SK-N-SH (cell line): ENCODE data around the gene MFAP4. TPM values are rescaled to one million over a fixed set of nuclear protein-coding genes. Genes with fewer than 3 reads are reported as not detected.
A peak's percentile ranks its signal among the peaks of the same experiment; 100 is the strongest.

Source experiments
- CTCF ChIA-PET: fragments of 300-600, 350-600 bp; formaldehyde crosslinking; extraction: SDS; loops from one replicate; lab custom pipeline; 2021; lab: Yijun Ruan, JAX
- POLR2A ChIA-PET: fragments of 350-600 bp; sonication (Branson Sonifier 250); formaldehyde crosslinking; extraction: SDS; loops from one replicate; lab custom pipeline; 2020; ENCODE audit warnings: antibody characterized with exemption, inconsistent platforms; lab: Yijun Ruan, JAX
- DNase-seq: peaks from one replicate; pipeline ENCODE4 v3.0.0; 2012
- H2AFZ ChIP-seq: fragments of 200-600 bp; sonication (generic); 2 replicates; pipeline ENCODE4 v1.8.1; 2016; ENCODE audit warnings: antibody characterized with exemption, mild to moderate bottlenecking, low read depth
- H3F3A ChIP-seq: fragments of 200-600 bp; sonication (generic); replicated peaks from 2 replicates; pipeline ENCODE3; 2016; ENCODE audit warnings: antibody characterized with exemption, mild to moderate bottlenecking; ENCODE audit not compliant: insufficient read depth
- H3K27ac ChIP-seq, 2 experiments: fragments of 200-500 bp in 1 of 2; fragments of 200-600 bp in 1 of 2; sonication (Bioruptor generic) in 1 of 2; sonication (generic), shearing (Covaris generic) in 1 of 2; 2 replicates each; pipeline versions ENCODE4 v1.5.1 to v1.6.1; 2014 to 2016; ENCODE audit warnings: low read depth in 2 of 2, inconsistent platforms in 1 of 2, low read length in 1 of 2, mild to moderate bottlenecking in 1 of 2, mixed read lengths in 1 of 2
- H3K27me3 ChIP-seq: fragments of 200-600 bp; sonication (generic), shearing (Covaris generic); 2 replicates; pipeline ENCODE4 v1.6.1; 2016; ENCODE audit warnings: mixed run types; ENCODE audit not compliant: insufficient read depth
- H3K36me3 ChIP-seq, 2 experiments: fragments of 200-500 bp in 1 of 2; fragments of 200-600 bp in 1 of 2; sonication (Bioruptor generic) in 1 of 2; sonication (generic) in 1 of 2; replicated peaks in 1 of 2; 2 replicates each; pipeline versions ENCODE3 to v1.5.1; 2014 to 2016; ENCODE audit warnings: low read length in 1 of 2, mild to moderate bottlenecking in 1 of 2; ENCODE audit not compliant: insufficient read depth in 2 of 2, control insufficient read depth in 1 of 2
- H3K4me1 ChIP-seq, 2 experiments: fragments of 200-500 bp in 1 of 2; fragments of 200-600 bp in 1 of 2; sonication (Bioruptor generic) in 1 of 2; sonication (generic), shearing (Covaris generic) in 1 of 2; 2 replicates each; pipeline versions ENCODE4 v1.5.1 to v1.6.1; 2014 to 2016; ENCODE audit warnings: low read depth in 1 of 2, low read length in 1 of 2, mixed run types in 1 of 2; ENCODE audit not compliant: insufficient read depth in 2 of 2, control insufficient read depth in 1 of 2
- H3K4me2 ChIP-seq: fragments of 200-600 bp; sonication (generic), shearing (Covaris generic); 2 replicates; pipeline ENCODE4 v1.6.1; 2017; ENCODE audit warnings: mixed run types
- H3K4me3 ChIP-seq, 2 experiments: fragments of 200-500 bp in 1 of 2; fragments of 200-600 bp in 1 of 2; sonication (Bioruptor generic) in 1 of 2; sonication (generic), shearing (Covaris generic) in 1 of 2; 2 replicates each; pipeline versions ENCODE4 v1.5.1 to v1.8.1; 2014 to 2016; ENCODE audit warnings: low read depth in 2 of 2, inconsistent platforms in 1 of 2, low read length in 1 of 2, mild to moderate bottlenecking in 1 of 2, mixed read lengths in 1 of 2, moderate library complexity in 1 of 2
- H3K79me2 ChIP-seq: fragments of 200-600 bp; sonication (generic); 2 replicates; pipeline ENCODE4 v1.8.1; 2017; ENCODE audit warnings: mild to moderate bottlenecking; ENCODE audit not compliant: insufficient read depth
- H3K9ac ChIP-seq: fragments of 200-600 bp; sonication (generic); 2 replicates; pipeline ENCODE4 v1.6.1; 2017; ENCODE audit warnings: mixed run types
- H3K9me2 ChIP-seq: fragments of 200-600 bp; sonication (generic); 2 replicates; pipeline ENCODE4 v1.6.1; 2017; ENCODE audit warnings: mixed run types
- H3K9me3 ChIP-seq: fragments of 200-600 bp; sonication (generic); 2 replicates; pipeline ENCODE4 v1.6.1; 2017; ENCODE audit warnings: mixed run types, mild to moderate bottlenecking, moderate library complexity
- H4K20me1 ChIP-seq: fragments of 200-600 bp; sonication (generic); 2 replicates; pipeline ENCODE4 v1.6.1; 2017; ENCODE audit warnings: mild to moderate bottlenecking, mixed run types; ENCODE audit not compliant: insufficient read depth
- CHD2 ChIP-seq: fragments of 150-350 bp; IDR thresholded peaks from 2 replicates; pipeline ENCODE4 v1.6.1; 2018; ENCODE audit warnings: low read length; ENCODE audit not compliant: partially characterized antibody
- ELF1 ChIP-seq: IDR thresholded peaks from 2 replicates; pipeline ENCODE4 v1.4.0; 2012
- EZH2phosphoT487 ChIP-seq: fragments of 200-600 bp; sonication (generic); IDR thresholded peaks from 2 replicates; pipeline ENCODE4 v1.6.1; 2017; ENCODE audit warnings: low read depth, mixed run types, mild to moderate bottlenecking, antibody characterized with exemption, moderate library complexity, borderline replicate concordance
- FOSL2 ChIP-seq: IDR thresholded peaks from 2 replicates; pipeline ENCODE4 v1.4.0; 2012; ENCODE audit warnings: low read depth, mild to moderate bottlenecking, moderate library complexity, borderline replicate concordance
- FOXJ3 ChIP-seq: sonication (generic); formaldehyde crosslinking; IDR thresholded peaks from 2 replicates; pipeline ENCODE4 v1.5.1; 2020; ENCODE audit warnings: mild to moderate bottlenecking, missing genetic modification reagents
- GATA2 ChIP-seq: sonication (generic); formaldehyde crosslinking; IDR thresholded peaks from 2 replicates; pipeline ENCODE4 v1.5.0; 2020; ENCODE audit warnings: mild to moderate bottlenecking, missing genetic modification reagents
- IRF3 ChIP-seq: fragments of 150-350 bp; IDR thresholded peaks from 2 replicates; pipeline ENCODE4 v1.6.1; 2016; ENCODE audit warnings: mild to moderate bottlenecking, low read depth, low read length
- JUND ChIP-seq: IDR thresholded peaks from 2 replicates; pipeline ENCODE4 v1.4.0; 2012
- MXI1 ChIP-seq: IDR thresholded peaks from 2 replicates; pipeline ENCODE4 v1.6.1; 2012; ENCODE audit warnings: mild to moderate bottlenecking, low read depth, low read length, improper control_type of control experiment
- RAD21 ChIP-seq: IDR thresholded peaks from 2 replicates; pipeline ENCODE4 v1.6.1; 2012; ENCODE audit warnings: mild to moderate bottlenecking, low read length
- RFX5 ChIP-seq: IDR thresholded peaks from 2 replicates; pipeline ENCODE4 v1.6.1; 2012; ENCODE audit warnings: mild to moderate bottlenecking, improper control_type of control experiment, low read length
- RXRA ChIP-seq: IDR thresholded peaks from 2 replicates; pipeline ENCODE4 v1.4.0; 2012; ENCODE audit warnings: low read depth, mild to moderate bottlenecking, borderline replicate concordance
- SIN3A ChIP-seq: IDR thresholded peaks from 2 replicates; pipeline ENCODE4 v1.6.1; 2012; ENCODE audit warnings: low read depth, mild to moderate bottlenecking, low read length, moderate library complexity, borderline replicate concordance
- SMC3 ChIP-seq: IDR thresholded peaks from 2 replicates; pipeline ENCODE4 v1.6.1; 2012; ENCODE audit warnings: low read depth, low read length, improper control_type of control experiment
- TCF12 ChIP-seq: IDR thresholded peaks from 2 replicates; pipeline ENCODE4 v1.4.0; 2012
- WGBS: methylation state at CpG from one replicate; pipeline ENCODE4 v1.1.6; 2017; ENCODE audit warnings: low lambda C conversion rate; 5-methylcytosine and 5-hydroxymethylcytosine counted together
- polyA plus RNA-seq, 3 experiments: library from polyadenylated mRNA; depleted of rRNA; stranded (reverse); fragments of >200 nt; gene quantifications; 2 replicates each; pipeline ENCODE4 v1.2.3, GENCODE V29; 2012
- TF ChIP-seq, protein P1 (sequence below): fragments of 200-600 bp; sonication (generic); IDR thresholded peaks from 2 replicates; pipeline ENCODE4 v1.6.1; 2017; ENCODE audit warnings: antibody characterized with exemption, mild to moderate bottlenecking, moderate library complexity
- TF ChIP-seq, protein P2 (sequence below): IDR thresholded peaks from 2 replicates; pipeline ENCODE4 v1.6.1; 2012; ENCODE audit warnings: mild to moderate bottlenecking, low read depth, low read length, moderate library complexity

The MFAP4 gene
- polyA plus RNA-seq, 1 of the 3 experiments (the other 2 are of a cell fraction) = 120 TPM

DNA sequence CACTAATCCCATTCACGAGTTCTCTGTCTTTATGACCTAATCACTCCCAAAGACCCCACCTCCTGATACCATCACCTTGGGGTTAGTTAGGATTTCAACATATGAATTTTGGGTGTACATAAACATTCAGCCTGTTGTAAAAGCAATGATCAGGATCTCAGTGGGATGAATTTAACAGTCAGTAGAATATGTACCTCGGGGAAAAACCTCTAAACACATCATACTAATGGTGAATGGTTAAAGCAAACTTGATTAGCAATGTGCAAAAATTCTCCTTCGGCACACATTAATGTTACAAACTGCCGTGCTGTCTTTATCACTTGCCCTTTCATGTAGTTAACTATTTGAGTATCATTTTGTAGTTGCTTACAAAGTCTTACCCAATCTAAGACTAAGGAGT, 34.2 kb upstream of the MFAP4 start (continued):
- TF ChIP-seq, protein P1, sequence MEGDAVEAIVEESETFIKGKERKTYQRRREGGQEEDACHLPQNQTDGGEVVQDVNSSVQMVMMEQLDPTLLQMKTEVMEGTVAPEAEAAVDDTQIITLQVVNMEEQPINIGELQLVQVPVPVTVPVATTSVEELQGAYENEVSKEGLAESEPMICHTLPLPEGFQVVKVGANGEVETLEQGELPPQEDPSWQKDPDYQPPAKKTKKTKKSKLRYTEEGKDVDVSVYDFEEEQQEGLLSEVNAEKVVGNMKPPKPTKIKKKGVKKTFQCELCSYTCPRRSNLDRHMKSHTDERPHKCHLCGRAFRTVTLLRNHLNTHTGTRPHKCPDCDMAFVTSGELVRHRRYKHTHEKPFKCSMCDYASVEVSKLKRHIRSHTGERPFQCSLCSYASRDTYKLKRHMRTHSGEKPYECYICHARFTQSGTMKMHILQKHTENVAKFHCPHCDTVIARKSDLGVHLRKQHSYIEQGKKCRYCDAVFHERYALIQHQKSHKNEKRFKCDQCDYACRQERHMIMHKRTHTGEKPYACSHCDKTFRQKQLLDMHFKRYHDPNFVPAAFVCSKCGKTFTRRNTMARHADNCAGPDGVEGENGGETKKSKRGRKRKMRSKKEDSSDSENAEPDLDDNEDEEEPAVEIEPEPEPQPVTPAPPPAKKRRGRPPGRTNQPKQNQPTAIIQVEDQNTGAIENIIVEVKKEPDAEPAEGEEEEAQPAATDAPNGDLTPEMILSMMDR = no peak
- TF ChIP-seq MXI1 = no peak

GRCh38 chr17:19418251-19418992, 31.4 kb upstream of the MFAP4 start:
- H3K9me2 ChIP-seq = no peaks in the 10 kb centered on the region
- no peak for DNase-seq
- 61% methylated on average over 6 of the region's 7 CpGs for WGBS
- H2AFZ ChIP-seq = no peak overlapping the region
- H3K36me3 ChIP-seq = peaks cover 0 to 12% of the 10 kb centered on the region in 2 experiments
- H3K4me2 ChIP-seq = peak overlapping the region; percentile 36; the same call in 1 of the 2 replicates
- POLR2A ChIA-PET = interaction anchor here (1.3 kb wide), 1 partner anchor 40 kb away, joined by 3 read pairs; the partner anchor contains the start of gene MAPK7
- no peak overlapping the region for H3K4me3 ChIP-seq
- no peaks in the 10 kb centered on the region for H3K27me3 ChIP-seq
- H3K9ac ChIP-seq = no peak overlapping the region
- H4K20me1 ChIP-seq = no peaks in the 10 kb centered on the region
- CTCF ChIA-PET = interaction anchor here (0.9 to 2.2 kb wide), 3 partner anchors 8 to 55 kb away, joined by 4 to 9 read pairs (median 4); partner anchors contain the start of gene B9D1
- H3K79me2 ChIP-seq = no peaks in the 10 kb centered on the region
- H3K4me1 ChIP-seq = peaks cover 5 to 17% of the 10 kb centered on the region in 2 experiments; a peak in 3 of 4 replicates
- TF ChIP-seq RFX5 (no peak), FOSL2 (0 out of 2 replicates have a peak, but pooled peaks have one; percentile 18)
- H3F3A ChIP-seq = peaks cover 24% of the 10 kb centered on the region
- no peaks in the 10 kb centered on the region for H3K9me3 ChIP-seq
- peak overlapping the region in 1 of 2 experiments; percentile 58; a peak in 2 of 4 replicates for H3K27ac ChIP-seq

GRCh38 chr17:19417611-19418010, 30.6 kb upstream of the MFAP4 start:
- CTCF ChIA-PET = interaction anchor here (0.9 to 2.2 kb wide), 5 partner anchors 8 to 54 kb away, joined by 3 to 9 read pairs (median 4); partner anchors contain the start of gene B9D1
- H3K9ac ChIP-seq = no peak overlapping the region

More at GRCh38 chr17:19417611-19418010, 30.6 kb upstream of the MFAP4 start:
- Histone ChIP-seq H2AFZ (no peak overlapping the region), H3K4me1 (peaks cover 8 to 17% of the 10 kb centered on the region in 2 experiments; a peak in 3 of 4 replicates), H3K27ac (peak overlapping the region in 1 of 2 experiments; percentile 58; a peak in 2 of 4 replicates), H3F3A (peaks cover 24% of the 10 kb centered on the region), H3K4me3 (no peak overlapping the region), H3K79me2 (peaks cover under 1% of the 10 kb centered on the region; the same call in 1 of the 2 replicates), H3K9me2 (no peaks in the 10 kb centered on the region), H4K20me1 (no peaks in the 10 kb centered on the region), H3K9me3 (no peaks in the 10 kb centered on the region), H3K27me3 (no peaks in the 10 kb centered on the region), H3K36me3 (peaks cover 0 to 12% of the 10 kb centered on the region in 2 experiments), H3K4me2 (0 out of 2 replicates have a peak overlapping the region, but pooled peaks have one; percentile 36)
- WGBS = 69% methylated on average over 3 of the region's 3 CpGs
- TF ChIP-seq ELF1 (no peak), GATA2 (CRISPR knock-in tag) (no peak), FOSL2 (no peak), JUND (no peak), RXRA (no peak), SMC3 (no peak), RAD21 (no peak), SIN3A (no peak), EZH2phosphoT487 (no peak), TCF12 (no peak), MXI1 (no peak), FOXJ3 (CRISPR knock-in tag) (no peak), RFX5 (no peak), IRF3 (no peak), CHD2 (no peak)
- TF ChIP-seq, protein P2, sequence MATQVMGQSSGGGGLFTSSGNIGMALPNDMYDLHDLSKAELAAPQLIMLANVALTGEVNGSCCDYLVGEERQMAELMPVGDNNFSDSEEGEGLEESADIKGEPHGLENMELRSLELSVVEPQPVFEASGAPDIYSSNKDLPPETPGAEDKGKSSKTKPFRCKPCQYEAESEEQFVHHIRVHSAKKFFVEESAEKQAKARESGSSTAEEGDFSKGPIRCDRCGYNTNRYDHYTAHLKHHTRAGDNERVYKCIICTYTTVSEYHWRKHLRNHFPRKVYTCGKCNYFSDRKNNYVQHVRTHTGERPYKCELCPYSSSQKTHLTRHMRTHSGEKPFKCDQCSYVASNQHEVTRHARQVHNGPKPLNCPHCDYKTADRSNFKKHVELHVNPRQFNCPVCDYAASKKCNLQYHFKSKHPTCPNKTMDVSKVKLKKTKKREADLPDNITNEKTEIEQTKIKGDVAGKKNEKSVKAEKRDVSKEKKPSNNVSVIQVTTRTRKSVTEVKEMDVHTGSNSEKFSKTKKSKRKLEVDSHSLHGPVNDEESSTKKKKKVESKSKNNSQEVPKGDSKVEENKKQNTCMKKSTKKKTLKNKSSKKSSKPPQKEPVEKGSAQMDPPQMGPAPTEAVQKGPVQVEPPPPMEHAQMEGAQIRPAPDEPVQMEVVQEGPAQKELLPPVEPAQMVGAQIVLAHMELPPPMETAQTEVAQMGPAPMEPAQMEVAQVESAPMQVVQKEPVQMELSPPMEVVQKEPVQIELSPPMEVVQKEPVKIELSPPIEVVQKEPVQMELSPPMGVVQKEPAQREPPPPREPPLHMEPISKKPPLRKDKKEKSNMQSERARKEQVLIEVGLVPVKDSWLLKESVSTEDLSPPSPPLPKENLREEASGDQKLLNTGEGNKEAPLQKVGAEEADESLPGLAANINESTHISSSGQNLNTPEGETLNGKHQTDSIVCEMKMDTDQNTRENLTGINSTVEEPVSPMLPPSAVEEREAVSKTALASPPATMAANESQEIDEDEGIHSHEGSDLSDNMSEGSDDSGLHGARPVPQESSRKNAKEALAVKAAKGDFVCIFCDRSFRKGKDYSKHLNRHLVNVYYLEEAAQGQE = no peak
- DNase-seq = no peak
- POLR2A ChIA-PET = no interaction called here
